ENCODE data around the gene ASRGL1. TPM values are rescaled to one million over a fixed set of nuclear protein-coding genes. Genes with fewer than 3 reads are reported as not detected.

The ASRGL1 gene
- total RNA-seq, result 1.3 and 1.5 TPM in 2 replicates

DNA sequence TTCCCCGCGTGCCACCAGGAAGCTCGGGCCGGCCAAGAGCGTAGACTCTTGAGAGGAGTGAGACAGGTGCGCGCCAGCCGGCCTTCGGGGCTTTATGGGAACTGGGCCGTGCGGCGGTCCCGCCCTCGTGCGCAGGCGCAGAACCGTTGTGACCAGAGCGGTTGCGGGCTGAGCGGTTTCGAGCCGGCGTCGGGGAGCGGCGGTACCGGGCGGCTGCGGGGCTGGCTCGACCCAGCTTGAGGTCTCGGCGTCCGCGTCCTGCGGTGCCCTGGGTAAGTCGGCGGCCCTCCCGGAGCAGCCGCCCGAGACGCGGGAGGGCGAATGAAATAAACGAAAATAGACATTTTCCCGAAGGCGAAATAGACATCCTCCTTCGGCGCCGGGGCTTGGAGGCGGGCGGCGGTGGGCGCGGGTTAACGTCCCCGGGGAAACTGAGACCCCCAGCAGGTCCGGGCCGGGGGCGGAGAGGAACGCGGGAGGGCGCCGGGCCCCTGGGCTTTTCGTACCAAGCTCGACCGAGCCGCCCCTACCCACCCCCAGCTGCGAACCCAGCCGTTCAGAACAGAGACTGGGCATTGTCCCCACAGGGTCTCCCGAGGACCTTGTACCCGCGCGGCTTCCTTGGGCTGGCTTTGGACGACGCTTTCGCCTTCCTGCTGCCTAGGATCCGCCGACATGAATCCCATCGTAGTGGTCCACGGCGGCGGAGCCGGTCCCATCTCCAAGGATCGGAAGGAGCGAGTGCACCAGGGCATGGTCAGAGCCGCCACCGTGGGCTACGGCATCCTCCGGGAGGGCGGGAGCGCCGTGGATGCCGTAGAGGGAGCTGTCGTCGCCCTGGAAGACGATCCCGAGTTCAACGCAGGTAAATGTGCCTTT, at the start of gene ASRGL1:
ASRGL1 (plus strand) TSS at position 146 of the 879 bp plus-strand sequence; CDS start at position 676, 530 bp downstream.

GRCh38 chr11:62298975-62299374, 38.3 kb upstream of the ASRGL1 start, which contains the start of gene SCGB1D4:
TSS of gene SCGB1D4 (minus strand) at chr11:62299075. CDS start at chr11:62299010, 65 bp downstream.

GRCh38 chr11:62418733-62419132, 81.5 kb downstream of the ASRGL1 start, which contains the start of gene SCGB1A1:
TSS of gene SCGB1A1 (plus strand) at chr11:62419033. CDS start at chr11:62419096, 63 bp downstream.

Other genes with a start within 250 kb of the ASRGL1 start
- gene INCENP, start 213.4 kb upstream of the ASRGL1 start, total RNA-seq, result 9.9 and 18.1 TPM in 2 replicates
- not detected in 2 replicates for gene SCGB1D1, start 147.2 kb upstream of the ASRGL1 start, total RNA-seq
- gene SCGB2A1, start 128.8 kb upstream of the ASRGL1 start, total RNA-seq, result not detected in 2 replicates
- not detected in 2 replicates for gene SCGB1D2, start 95.2 kb upstream of the ASRGL1 start, total RNA-seq
- gene SCGB2A2, start 67.3 kb upstream of the ASRGL1 start, total RNA-seq, result not detected in 2 replicates
- gene SCGB1D4, start 38.4 kb upstream of the ASRGL1 start, total RNA-seq, result not detected in 2 replicates
- gene SCGB1A1, start 81.6 kb downstream of the ASRGL1 start, total RNA-seq, result not detected in 2 replicates
- 643 and 750 TPM in 2 replicates for gene AHNAK, start 209.4 kb downstream of the ASRGL1 start, total RNA-seq
- 1,386 and 1,416 TPM in 2 replicates for gene EEF1G, start 236.4 kb downstream of the ASRGL1 start, total RNA-seq